Coronary artery (tissue), 2 donors: ENCODE data around the gene PARG.
"Not testable (repeated sequence)": the region's sequence is repeated elsewhere in the genome, so short reads cannot be mapped to it uniquely, and the experiment has no call there.

Source experiments
- DNase-seq: peaks from one replicate; pipeline ENCODE4 v3.0.0-alpha.2; 2017; ENCODE audit warnings: low spot score
- H3K27ac ChIP-seq, 2 donors: fragments of 200-600 bp; sonication (generic); one replicate each; pipeline ENCODE4 v1.5.1; 2016 to 2019
- H3K4me3 ChIP-seq: fragments of 200-600 bp; sonication (generic); 2 replicates; pipeline ENCODE4 v1.5.1; 2016; ENCODE audit warnings: mild to moderate bottlenecking, moderate library complexity

The PARG gene

GRCh38 chr10:49910295-49910694 lies 31.5 kb downstream of the PARG start:
- not testable (repeated sequence) for DNase-seq, H3K27ac ChIP-seq, H3K4me3 ChIP-seq

- not testable (repeated sequence) for H3K4me3 ChIP-seq, DNase-seq, H3K27ac ChIP-seq
Measured at GRCh38 chr10:49908290-49909080, 33.3 kb downstream of the PARG start.

- not testable (repeated sequence) for DNase-seq, H3K4me3 ChIP-seq, H3K27ac ChIP-seq
Measured at GRCh38 chr10:49903829-49904228, 38.0 kb downstream of the PARG start.

GRCh38 chr10:49900406-49900805 lies 41.4 kb downstream of the PARG start:
- DNase-seq, H3K4me3 ChIP-seq, H3K27ac ChIP-seq: not testable (repeated sequence)

- H3K4me3 ChIP-seq, H3K27ac ChIP-seq, DNase-seq: not testable (repeated sequence)
Measured at GRCh38 chr10:49899999-49900398, 41.8 kb downstream of the PARG start.

GRCh38 chr10:49890025-49890424 lies 51.8 kb downstream of the PARG start:
- not testable (repeated sequence) for H3K27ac ChIP-seq, H3K4me3 ChIP-seq, DNase-seq

GRCh38 chr10:49884739-49885331 lies 57.0 kb downstream of the PARG start:
- H3K27ac ChIP-seq, DNase-seq, H3K4me3 ChIP-seq: not testable (repeated sequence)

- not testable (repeated sequence) for DNase-seq, H3K27ac ChIP-seq, H3K4me3 ChIP-seq
Measured at GRCh38 chr10:49883852-49884251, 58.0 kb downstream of the PARG start.

- not testable (repeated sequence) for H3K27ac ChIP-seq, DNase-seq, H3K4me3 ChIP-seq
Measured at GRCh38 chr10:49882327-49882726, 59.5 kb downstream of the PARG start.

- not testable (repeated sequence) for H3K27ac ChIP-seq, DNase-seq
Measured at GRCh38 chr10:49872740-49873139, 69.1 kb downstream of the PARG start.

GRCh38 chr10:49871462-49871861 lies 70.4 kb downstream of the PARG start:
- not testable (repeated sequence) for H3K27ac ChIP-seq, H3K4me3 ChIP-seq, DNase-seq

More at GRCh38 chr10:49872740-49873139, 69.1 kb downstream of the PARG start:
- H3K4me3 ChIP-seq, result not testable (repeated sequence)

GRCh38 chr10:49859933-49860332 lies 81.9 kb downstream of the PARG start:
- not testable (repeated sequence) for H3K27ac ChIP-seq, DNase-seq, H3K4me3 ChIP-seq

GRCh38 chr10:49858697-49859382 lies 83.0 kb downstream of the PARG start:
- H3K4me3 ChIP-seq, result not testable (repeated sequence)

GRCh38 chr10:49849520-49849919 lies 92.3 kb downstream of the PARG start:
- not testable (repeated sequence) for H3K27ac ChIP-seq, DNase-seq, H3K4me3 ChIP-seq

More at GRCh38 chr10:49858697-49859382, 83.0 kb downstream of the PARG start:
- not testable (repeated sequence) for DNase-seq, H3K27ac ChIP-seq
